CD4-positive, alpha-beta T cell treated with Interleukin-2 at 100 ng/mL for 4 hours (primary cell): ENCODE data around the gene ARFGAP2.

Experiments used
- DNase-seq: peaks from one replicate; pipeline ENCODE4 v3.0.0-alpha.2; 2020; ENCODE audit warnings: low spot score

Gene ARFGAP2

GRCh38 chr11:47148270-47148669 is 28.4 kb downstream of the ARFGAP2 start:
- DNase-seq, result no peak

GRCh38 chr11:47147681-47148080 is 29.0 kb downstream of the ARFGAP2 start:
- DNase-seq, result no peak

- no peak for DNase-seq
Observed at GRCh38 chr11:47147250-47147649, 29.4 kb downstream of the ARFGAP2 start.

- no peak for DNase-seq
Observed at GRCh38 chr11:47144541-47144940, 32.1 kb downstream of the ARFGAP2 start.

- DNase-seq, result no peak
Observed at GRCh38 chr11:47143322-47143721, 33.4 kb downstream of the ARFGAP2 start.

GRCh38 chr11:47139878-47140277 is 36.8 kb downstream of the ARFGAP2 start:
- no peak for DNase-seq

- no peak for DNase-seq
Observed at GRCh38 chr11:47137476-47137875, 39.2 kb downstream of the ARFGAP2 start.

- DNase-seq, result no peak
Observed at GRCh38 chr11:47136921-47137320, 39.8 kb downstream of the ARFGAP2 start.

GRCh38 chr11:47136327-47136726 is 40.4 kb downstream of the ARFGAP2 start:
- DNase-seq, result no peak

GRCh38 chr11:47132981-47133380 is 43.7 kb downstream of the ARFGAP2 start:
- DNase-seq, result no peak

- no peak for DNase-seq
Observed at GRCh38 chr11:47132490-47132889, 44.2 kb downstream of the ARFGAP2 start.

GRCh38 chr11:47131136-47131535 is 45.5 kb downstream of the ARFGAP2 start:
- DNase-seq, result no peak

- DNase-seq, result no peak
Observed at GRCh38 chr11:47130543-47130942, 46.1 kb downstream of the ARFGAP2 start.

- DNase-seq, result no peak
Observed at GRCh38 chr11:47127213-47127612, 49.5 kb downstream of the ARFGAP2 start.

- no peak for DNase-seq
Observed at GRCh38 chr11:47125083-47125482, 51.6 kb downstream of the ARFGAP2 start.

- no peak for DNase-seq
Observed at GRCh38 chr11:47124675-47125074, 52.0 kb downstream of the ARFGAP2 start.

- DNase-seq, result no peak
Observed at GRCh38 chr11:47123094-47123493, 53.6 kb downstream of the ARFGAP2 start.

- DNase-seq, result no peak
Observed at GRCh38 chr11:47121731-47122130, 54.9 kb downstream of the ARFGAP2 start.

- DNase-seq, result no peak
Observed at GRCh38 chr11:47121056-47121455, 55.6 kb downstream of the ARFGAP2 start.

GRCh38 chr11:47118958-47119688 is 57.6 kb downstream of the ARFGAP2 start:
- peak; percentile 15 for DNase-seq
